ENCODE measurements around the gene UCP2.

Gene UCP2

DNA sequence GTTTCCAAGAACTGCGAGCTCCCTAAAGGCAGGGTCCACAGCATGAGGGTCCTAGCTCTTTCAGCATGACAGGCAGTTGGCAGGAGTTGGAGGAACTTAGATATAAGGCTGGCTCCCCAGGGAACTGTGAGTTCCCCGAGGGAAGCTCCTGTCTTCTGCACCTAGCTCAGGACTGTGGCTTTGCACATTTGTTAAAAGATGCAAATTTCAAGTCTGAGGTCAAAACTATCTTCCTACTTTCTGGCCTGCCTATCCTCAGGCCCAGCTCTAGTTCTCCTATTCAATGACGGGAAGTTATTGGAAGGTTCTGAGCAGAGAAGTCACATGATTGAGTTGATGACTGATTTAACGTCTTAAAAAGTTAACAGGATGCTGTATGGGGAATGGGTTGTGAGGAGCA is 37.9 kb upstream of the UCP2 start:
- Histone ChIP-seq H3K79me2 (ENCODE audit: control insufficient read depth, insufficient read depth, low read length, poor library complexity) (no peaks in the 10 kb centered on the region), H3K4me1 (ENCODE audit: control insufficient read depth in 1 of 2, insufficient read depth in 2 of 2, low read length in 2 of 2) (peaks cover 8 to 16% of the 10 kb centered on the region in 2 experiments), H2AK5ac (ENCODE audit: low read length) (no peak overlapping the region), H3K4me3 (ENCODE audit: low read depth, low read length) (no peak overlapping the region), H3K4me2 (ENCODE audit: low read length) (no peak overlapping the region), H3K9ac (ENCODE audit: low read length) (no peak overlapping the region), H2BK120ac (ENCODE audit: insufficient read depth, low read length, poor library complexity) (no peak overlapping the region), H4K8ac (ENCODE audit: low read depth, low read length) (no peak overlapping the region), H3K14ac (ENCODE audit: low read length) (no peak overlapping the region), H3K27ac (ENCODE audit: low read depth, low read length) (no peak overlapping the region), H4K12ac (ENCODE audit: low read depth, low read length) (no peak overlapping the region), H2BK12ac (ENCODE audit: low read length) (no peak overlapping the region), H3K4ac (ENCODE audit: low read depth, low read length) (no peak overlapping the region), H2BK5ac (ENCODE audit: low read depth, low read length, poor library complexity) (no peak overlapping the region), H4K91ac (ENCODE audit: low read depth, low read length) (no peak overlapping the region), H3K23ac (ENCODE audit: low read length) (no peak overlapping the region), H3K18ac (ENCODE audit: low read length) (no peak overlapping the region), H3K79me1 (ENCODE audit: low read length) (no peaks in the 10 kb centered on the region), H3K27me3 (ENCODE audit: insufficient read depth, low read length) (no peaks in the 10 kb centered on the region), H3K9me3 (ENCODE audit: insufficient read depth, low read depth, low read length) (no peaks in the 10 kb centered on the region), H2AFZ (ENCODE audit: insufficient read depth, low read length, poor library complexity) (no peak overlapping the region), H3K36me3 (ENCODE audit: control insufficient read depth in 1 of 2, insufficient read depth in 2 of 2, low read length in 2 of 2) (peaks cover 10 to 11% of the 10 kb centered on the region in 2 experiments)
- WGBS (ENCODE audit: extremely low coverage, insufficient coverage, insufficient read length) = no CpG with 5 or more reads among the region's 4 CpGs
- peak in 1 of 2 donors; percentile 12 for DNase-seq

- Histone ChIP-seq H4K8ac (ENCODE audit: low read depth, low read length) (no peak overlapping the region), H3K4ac (ENCODE audit: low read depth, low read length) (no peak overlapping the region), H4K91ac (ENCODE audit: low read depth, low read length) (peak overlapping the region; percentile 17), H3K27me3 (ENCODE audit: insufficient read depth, low read length) (no peaks in the 10 kb centered on the region), H3K4me1 (ENCODE audit: control insufficient read depth in 1 of 2, insufficient read depth in 2 of 2, low read length in 2 of 2) (peaks cover 8 to 16% of the 10 kb centered on the region in 2 experiments), H3K23ac (ENCODE audit: low read length) (no peak overlapping the region), H3K79me2 (ENCODE audit: control insufficient read depth, insufficient read depth, low read length, poor library complexity) (no peaks in the 10 kb centered on the region), H3K27ac (ENCODE audit: low read depth, low read length) (peak overlapping the region; percentile 16), H2BK12ac (ENCODE audit: low read length) (no peak overlapping the region), H3K18ac (ENCODE audit: low read length) (no peak overlapping the region), H3K9ac (ENCODE audit: low read length) (no peak overlapping the region), H3K4me2 (ENCODE audit: low read length) (no peak overlapping the region), H3K79me1 (ENCODE audit: low read length) (no peaks in the 10 kb centered on the region), H3K9me3 (ENCODE audit: insufficient read depth, low read depth, low read length) (no peaks in the 10 kb centered on the region), H3K4me3 (ENCODE audit: low read depth, low read length) (no peak overlapping the region), H2BK120ac (ENCODE audit: insufficient read depth, low read length, poor library complexity) (no peak overlapping the region), H3K36me3 (ENCODE audit: control insufficient read depth in 1 of 2, insufficient read depth in 2 of 2, low read length in 2 of 2) (peaks cover 10 to 11% of the 10 kb centered on the region in 2 experiments), H2BK5ac (ENCODE audit: low read depth, low read length, poor library complexity) (no peak overlapping the region), H3K14ac (ENCODE audit: low read length) (no peak overlapping the region), H2AK5ac (ENCODE audit: low read length) (no peak overlapping the region), H2AFZ (ENCODE audit: insufficient read depth, low read length, poor library complexity) (no peak overlapping the region), H4K12ac (ENCODE audit: low read depth, low read length) (no peak overlapping the region)
- WGBS (ENCODE audit: extremely low coverage, insufficient coverage, insufficient read length) = no CpG with 5 or more reads among the region's 4 CpGs
- DNase-seq = no peak
These were observed 37.2 kb upstream of the UCP2 start for GRCh38 chr11:74019860-74020259.

DNA sequence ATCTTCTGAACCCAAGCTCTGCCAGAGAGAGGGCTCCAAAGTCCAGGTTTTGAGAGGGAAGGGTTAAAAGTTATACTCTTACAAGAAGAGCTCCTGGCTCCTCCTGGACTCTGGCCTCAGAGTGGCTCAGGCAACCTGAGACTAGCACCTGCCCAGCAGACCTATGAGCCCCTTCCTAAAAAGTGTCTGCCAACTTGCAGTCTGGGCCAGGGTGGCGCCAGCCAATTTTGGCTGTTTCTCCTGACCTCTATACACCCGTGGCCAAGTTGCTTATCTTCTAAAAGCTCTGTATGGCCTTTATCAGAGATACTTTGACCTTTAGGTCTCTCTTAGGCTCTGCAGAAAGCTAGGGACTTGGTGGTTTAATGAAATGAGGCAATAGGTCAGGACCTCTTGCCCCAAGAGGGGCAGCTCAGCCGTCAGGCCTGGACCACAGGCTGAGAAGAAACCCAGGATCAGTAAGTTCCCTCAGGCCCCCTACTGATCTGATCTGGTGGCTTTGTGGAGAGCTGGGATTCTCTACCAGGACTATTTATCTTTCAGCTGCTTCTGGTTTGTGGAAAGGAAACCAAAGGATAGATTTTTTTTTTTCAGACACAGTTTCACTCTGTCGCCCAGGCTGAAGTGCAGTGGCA is 36.6 kb upstream of the UCP2 start:
- Histone ChIP-seq H3K18ac (ENCODE audit: low read length) (no peak overlapping the region), H2AFZ (ENCODE audit: insufficient read depth, low read length, poor library complexity) (no peak overlapping the region), H4K8ac (ENCODE audit: low read depth, low read length) (no peak overlapping the region), H3K36me3 (ENCODE audit: control insufficient read depth in 1 of 2, insufficient read depth in 2 of 2, low read length in 2 of 2) (peaks cover 10 to 11% of the 10 kb centered on the region in 2 experiments), H4K91ac (ENCODE audit: low read depth, low read length) (no peak overlapping the region), H3K9ac (ENCODE audit: low read length) (no peak overlapping the region), H3K9me3 (ENCODE audit: insufficient read depth, low read depth, low read length) (no peaks in the 10 kb centered on the region), H2BK12ac (ENCODE audit: low read length) (no peak overlapping the region), H3K4ac (ENCODE audit: low read depth, low read length) (no peak overlapping the region), H2BK5ac (ENCODE audit: low read depth, low read length, poor library complexity) (no peak overlapping the region), H2BK120ac (ENCODE audit: insufficient read depth, low read length, poor library complexity) (no peak overlapping the region), H2AK5ac (ENCODE audit: low read length) (no peak overlapping the region), H4K12ac (ENCODE audit: low read depth, low read length) (no peak overlapping the region), H3K27me3 (ENCODE audit: insufficient read depth, low read length) (no peaks in the 10 kb centered on the region), H3K23ac (ENCODE audit: low read length) (no peak overlapping the region), H3K4me1 (ENCODE audit: control insufficient read depth in 1 of 2, insufficient read depth in 2 of 2, low read length in 2 of 2) (peaks cover 8 to 16% of the 10 kb centered on the region in 2 experiments), H3K27ac (ENCODE audit: low read depth, low read length) (peak overlapping the region; percentile 16), H3K14ac (ENCODE audit: low read length) (no peak overlapping the region), H3K4me2 (ENCODE audit: low read length) (no peak overlapping the region), H3K4me3 (ENCODE audit: low read depth, low read length) (no peak overlapping the region), H3K79me2 (ENCODE audit: control insufficient read depth, insufficient read depth, low read length, poor library complexity) (no peaks in the 10 kb centered on the region), H3K79me1 (ENCODE audit: low read length) (no peaks in the 10 kb centered on the region)
- WGBS (ENCODE audit: extremely low coverage, insufficient coverage, insufficient read length) = no CpG with 5 or more reads among the region's 4 CpGs
- DNase-seq = no peak

DNA sequence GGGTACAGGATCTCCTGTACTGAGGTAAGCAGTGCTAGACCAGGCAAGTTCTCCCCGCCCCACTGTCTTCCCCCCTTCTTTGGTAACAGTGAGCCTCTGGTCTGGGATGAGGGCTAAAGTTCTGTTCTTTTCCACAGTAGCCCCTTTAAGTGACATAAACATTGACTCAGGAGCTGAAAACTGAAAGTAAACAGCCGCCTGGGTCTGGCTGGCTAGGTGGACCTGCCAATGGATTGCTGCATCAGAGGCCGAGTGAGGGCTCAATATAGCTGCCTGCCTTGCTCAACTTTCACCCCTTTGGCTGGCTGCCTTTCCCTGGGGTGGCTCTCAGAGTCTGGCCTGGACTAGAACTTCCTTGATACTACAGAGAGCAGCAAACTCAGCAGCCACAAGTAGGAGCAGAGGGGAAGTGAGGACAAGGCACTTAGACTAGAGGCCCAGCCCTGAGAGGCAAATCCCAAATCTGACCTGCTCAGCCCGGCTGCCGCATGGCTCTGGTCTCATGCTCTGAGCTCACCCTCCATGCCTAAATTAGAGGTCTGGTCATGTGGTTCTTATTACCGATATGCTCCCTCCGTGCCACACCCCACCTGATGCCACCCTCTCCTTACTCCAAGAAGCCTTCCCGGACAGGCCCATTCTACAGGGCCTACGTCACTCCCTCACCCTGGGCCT is 35.8 kb upstream of the UCP2 start:
- H3K23ac ChIP-seq (ENCODE audit: low read length) = no peak overlapping the region
- peaks cover 8 to 16% of the 10 kb centered on the region in 2 experiments for H3K4me1 ChIP-seq (ENCODE audit: control insufficient read depth in 1 of 2, insufficient read depth in 2 of 2, low read length in 2 of 2)
- no peak overlapping the region for H3K27ac ChIP-seq (ENCODE audit: low read depth, low read length)
- peak overlapping the region; percentile 11 for H4K91ac ChIP-seq (ENCODE audit: low read depth, low read length)
- no peak overlapping the region for H4K8ac ChIP-seq (ENCODE audit: low read depth, low read length)
- H4K12ac ChIP-seq (ENCODE audit: low read depth, low read length) = no peak overlapping the region
- H3K4ac ChIP-seq (ENCODE audit: low read depth, low read length) = no peak overlapping the region
- H3K9me3 ChIP-seq (ENCODE audit: insufficient read depth, low read depth, low read length) = no peaks in the 10 kb centered on the region
- H3K18ac ChIP-seq (ENCODE audit: low read length) = no peak overlapping the region
- no peak overlapping the region for H3K4me3 ChIP-seq (ENCODE audit: low read depth, low read length)
- peak overlapping the region; percentile 13 for H2BK5ac ChIP-seq (ENCODE audit: low read depth, low read length, poor library complexity)
- no peak overlapping the region for H3K9ac ChIP-seq (ENCODE audit: low read length)
- no CpG with 5 or more reads among the region's 9 CpGs for WGBS (ENCODE audit: extremely low coverage, insufficient coverage, insufficient read length)
- no peaks in the 10 kb centered on the region for H3K79me2 ChIP-seq (ENCODE audit: control insufficient read depth, insufficient read depth, low read length, poor library complexity)
- no peak overlapping the region for H2AFZ ChIP-seq (ENCODE audit: insufficient read depth, low read length, poor library complexity)
- no peaks in the 10 kb centered on the region for H3K27me3 ChIP-seq (ENCODE audit: insufficient read depth, low read length)
- H3K14ac ChIP-seq (ENCODE audit: low read length) = no peak overlapping the region
- DNase-seq = peak in 1 of 2 donors; percentile 21
- H3K79me1 ChIP-seq (ENCODE audit: low read length) = no peaks in the 10 kb centered on the region
- H2AK5ac ChIP-seq (ENCODE audit: low read length) = no peak overlapping the region
- no peak overlapping the region for H2BK12ac ChIP-seq (ENCODE audit: low read length)
- H3K36me3 ChIP-seq (ENCODE audit: control insufficient read depth in 1 of 2, insufficient read depth in 2 of 2, low read length in 2 of 2) = peaks cover 10 to 11% of the 10 kb centered on the region in 2 experiments
- no peak overlapping the region for H2BK120ac ChIP-seq (ENCODE audit: insufficient read depth, low read length, poor library complexity)
- H3K4me2 ChIP-seq (ENCODE audit: low read length) = no peak overlapping the region
